ENCODE data around the gene RPS16.
A peak's percentile ranks its signal among the peaks of the same experiment; 100 is the strongest.

Gene RPS16

GRCh38 chr19:39422020-39422419 is 13.7 kb downstream of the RPS16 start:
- no peak for DNase-seq (ENCODE audit: low read depth)

DNA sequence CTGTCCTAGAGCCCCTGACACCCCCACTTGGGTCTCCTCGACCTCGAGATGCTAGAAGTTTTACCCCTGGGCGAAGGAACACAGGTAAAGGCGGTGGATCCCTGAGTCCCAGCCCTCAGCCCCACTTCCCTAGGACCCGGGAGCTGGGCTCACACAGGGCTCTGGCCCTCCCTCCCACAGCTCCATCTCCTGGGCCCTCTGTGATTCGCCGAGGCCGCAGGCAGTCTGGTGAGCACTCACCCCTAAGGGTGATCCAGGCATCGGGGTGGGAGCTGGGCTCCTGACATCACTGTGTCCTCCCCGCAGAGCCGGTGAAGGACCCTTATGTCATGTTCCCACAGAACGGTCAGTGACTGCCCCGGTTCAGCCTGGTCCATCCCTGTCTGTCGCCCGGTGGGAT is 15.0 kb downstream of the RPS16 start:
- no peak for DNase-seq (ENCODE audit: low read depth)

DNA sequence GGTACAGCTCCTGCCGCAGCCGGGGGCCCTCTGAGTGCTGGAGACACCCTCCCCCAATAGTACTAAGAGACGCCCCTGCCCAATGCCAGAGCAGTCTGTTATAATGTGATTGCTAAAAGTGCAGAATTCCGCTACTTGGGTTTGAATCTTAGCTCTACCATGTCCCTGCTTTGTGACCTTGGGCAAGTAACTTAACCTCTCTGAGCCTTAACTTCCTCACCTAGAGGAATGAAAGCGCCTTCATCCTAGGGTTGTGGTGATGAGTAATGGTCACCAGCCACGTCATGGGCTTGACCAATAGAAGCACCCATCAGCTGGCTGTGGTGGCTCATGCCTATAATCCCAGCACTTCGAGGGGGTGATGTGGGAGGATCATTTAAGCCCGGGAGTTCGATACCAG is 16.7 kb downstream of the RPS16 start:
- no peak for DNase-seq (ENCODE audit: low read depth)

DNA sequence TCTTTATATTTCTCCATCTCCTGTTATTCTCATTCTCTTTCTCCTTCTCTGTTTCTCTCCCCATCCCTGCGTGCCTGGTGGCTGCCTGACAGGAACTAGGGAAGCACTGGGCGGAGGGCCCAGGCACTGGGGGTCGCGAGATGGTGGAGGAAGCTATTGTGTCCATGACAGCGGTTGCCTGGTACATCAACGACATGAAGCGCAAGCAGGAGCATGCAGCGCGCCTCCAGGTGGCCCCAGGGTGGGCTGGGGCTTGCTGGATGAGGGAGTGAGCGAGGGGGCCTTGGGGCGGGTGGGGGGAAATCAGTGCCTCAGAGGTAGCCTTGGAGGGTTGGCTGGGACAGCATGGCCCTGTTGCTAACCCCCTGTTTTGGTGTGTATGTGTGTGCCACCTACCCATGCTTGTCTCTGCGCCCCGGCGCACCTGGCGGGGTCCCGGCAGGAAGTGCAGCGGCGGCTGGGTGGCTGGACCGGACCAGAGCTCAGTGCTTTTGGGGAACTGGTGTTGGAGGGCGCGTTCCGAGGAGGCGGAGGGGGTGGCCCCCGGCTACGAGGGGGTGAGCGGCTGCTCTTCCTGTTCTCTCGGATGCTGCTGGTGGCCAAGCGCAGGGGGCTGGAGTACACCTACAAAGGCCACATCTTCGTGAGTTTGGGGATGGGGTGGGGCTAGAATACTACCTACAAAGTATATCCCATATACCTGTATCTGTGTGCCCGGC is 18.1 kb downstream of the RPS16 start:
- DNase-seq (ENCODE audit: low read depth) = no peak

GRCh38 chr19:39416152-39417120 is 19.3 kb downstream of the RPS16 start:
- DNase-seq (ENCODE audit: low read depth) = no peak

DNA sequence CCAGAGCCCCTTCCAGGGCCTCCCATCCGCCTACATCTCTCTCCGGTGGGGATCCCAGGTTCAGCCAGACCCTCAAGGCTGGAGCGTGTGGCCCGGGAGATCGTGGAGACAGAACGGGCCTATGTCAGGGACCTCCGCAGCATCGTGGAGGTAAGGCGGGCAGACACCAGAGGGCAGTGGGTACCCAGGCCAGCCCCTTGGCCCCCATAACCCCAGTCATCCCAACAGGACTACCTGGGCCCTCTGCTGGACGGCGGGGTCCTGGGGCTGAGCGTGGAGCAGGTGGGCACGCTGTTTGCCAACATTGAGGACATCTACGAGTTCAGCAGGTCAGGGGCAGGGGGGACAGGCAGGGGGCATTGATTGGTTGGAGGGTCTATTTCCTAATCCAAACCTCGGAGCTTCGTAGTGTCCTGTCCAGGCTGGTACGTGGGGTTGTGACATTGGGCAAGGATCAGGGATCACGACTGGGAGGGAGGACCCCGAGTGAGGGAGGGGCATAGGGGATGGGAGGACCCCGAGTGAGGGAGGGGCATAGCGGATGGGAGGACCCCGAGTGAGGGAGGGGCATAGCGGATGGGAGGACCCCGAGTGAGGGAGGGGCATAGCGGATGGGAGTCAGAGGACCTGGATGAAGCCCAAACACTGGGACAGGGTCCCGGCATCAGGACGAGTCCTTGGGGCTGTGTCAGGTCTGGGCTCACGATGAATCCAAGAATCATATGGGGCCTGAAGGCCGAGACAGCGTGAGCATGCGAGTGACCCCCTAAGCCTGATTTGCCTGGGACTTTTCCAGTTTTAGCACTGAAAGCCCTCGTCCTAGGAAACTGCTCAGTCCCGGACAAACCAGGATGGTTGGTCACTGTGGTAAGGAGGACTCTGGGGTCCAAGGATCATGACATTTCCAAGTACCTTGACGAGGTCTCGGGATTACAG is 20.4 kb downstream of the RPS16 start:
- DNase-seq (ENCODE audit: low read depth) = no peak

DNA sequence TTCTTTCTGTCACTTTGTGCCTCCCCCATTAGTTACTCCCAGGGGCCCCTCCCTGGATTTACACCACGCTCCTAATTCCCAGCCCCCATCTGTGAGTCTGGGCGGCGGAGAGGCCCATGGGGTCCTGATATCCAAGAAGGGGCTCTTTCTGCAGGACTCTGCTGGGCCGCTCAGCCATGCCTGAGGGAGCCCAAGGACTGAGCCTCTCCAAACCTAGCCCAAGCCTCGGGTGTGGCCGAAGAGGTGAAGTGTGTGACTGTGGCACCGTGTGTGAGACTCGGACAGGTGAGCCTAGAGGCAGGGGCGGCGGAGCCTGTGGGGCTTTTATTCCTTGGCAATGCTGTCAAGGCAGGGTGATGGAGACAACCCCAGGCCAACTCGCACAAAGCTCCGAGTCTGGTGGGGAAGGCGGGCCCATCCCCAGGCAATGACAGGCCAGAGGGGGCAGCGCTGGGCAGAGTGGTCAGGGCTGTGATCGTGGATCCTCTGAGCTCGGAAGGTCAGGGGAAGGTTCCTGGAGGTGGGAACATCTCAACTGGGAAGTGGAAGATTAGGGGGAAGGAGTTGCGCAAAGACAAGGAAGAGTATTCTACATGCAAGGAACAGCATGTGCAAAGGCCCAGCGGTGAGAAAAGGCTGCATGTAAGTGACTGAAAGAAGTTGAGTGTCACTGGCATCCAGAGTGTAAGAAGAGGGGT is 21.7 kb downstream of the RPS16 start:
- no peak for DNase-seq (ENCODE audit: low read depth)

- DNase-seq (ENCODE audit: low read depth) = no peak
Measured at GRCh38 chr19:39413272-39413910, 22.4 kb downstream of the RPS16 start.

- DNase-seq (ENCODE audit: low read depth) = no peak
Measured at GRCh38 chr19:39412867-39413271, 22.9 kb downstream of the RPS16 start.

DNA sequence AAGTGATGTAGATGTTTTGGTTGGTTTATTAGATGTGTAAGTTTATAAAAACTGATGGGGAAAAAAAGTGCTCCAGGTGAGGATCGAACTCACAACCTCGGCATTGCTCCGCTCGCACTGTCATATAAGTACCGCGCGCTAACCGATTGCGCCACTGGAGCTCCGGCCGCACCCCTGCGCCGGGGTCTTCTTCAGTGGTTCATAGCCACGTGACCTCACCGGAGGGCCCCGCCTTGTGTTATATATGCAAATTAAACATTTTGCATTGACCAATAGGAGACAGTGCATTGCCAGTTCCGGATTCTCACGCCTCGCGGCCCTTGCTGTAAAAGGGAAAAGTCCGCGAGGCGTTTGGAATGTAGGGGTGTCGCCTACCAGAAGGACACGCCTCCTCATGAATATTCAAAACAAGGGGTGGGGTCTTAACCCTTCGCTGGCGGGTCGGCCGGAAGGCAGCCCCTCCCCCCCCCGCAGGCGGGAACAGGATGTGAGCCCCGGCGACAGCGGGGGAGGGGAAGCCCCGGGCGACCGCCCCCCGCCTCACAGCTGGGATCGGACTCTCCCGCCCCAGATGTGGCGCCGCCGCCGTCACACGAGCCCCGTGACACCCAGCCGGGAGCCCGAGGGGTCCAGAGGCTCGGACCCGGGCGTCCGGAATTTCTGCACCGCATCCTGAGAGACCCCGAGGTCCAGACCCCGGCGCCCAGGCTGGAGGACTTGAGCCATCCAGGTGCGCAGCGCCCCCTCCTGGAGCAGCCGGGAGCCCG is 23.5 kb downstream of the RPS16 start, which contains the start of gene PLEKHG2:
Gene PLEKHG2, plus strand, starts transcription at position 570 of the 767 bp plus-strand sequence. CDS start 1,418 bp downstream, outside the sequence.
- DNase-seq (ENCODE audit: low read depth) = peak; percentile 93

DNA sequence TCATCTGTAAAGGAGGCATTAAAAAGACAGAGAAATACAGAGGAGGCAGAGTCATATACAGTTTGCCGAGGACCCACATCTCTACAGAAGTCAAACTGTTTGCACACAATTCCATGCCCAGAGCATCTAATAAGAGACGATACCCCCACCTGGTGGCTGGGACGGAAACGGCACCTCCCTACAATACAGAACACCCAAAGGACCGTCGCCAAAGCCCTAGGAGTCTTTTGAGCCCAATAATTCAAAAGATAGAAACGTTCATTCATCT is 24.0 kb downstream of the RPS16 start:
- peak; percentile 89 for DNase-seq (ENCODE audit: low read depth)

DNA sequence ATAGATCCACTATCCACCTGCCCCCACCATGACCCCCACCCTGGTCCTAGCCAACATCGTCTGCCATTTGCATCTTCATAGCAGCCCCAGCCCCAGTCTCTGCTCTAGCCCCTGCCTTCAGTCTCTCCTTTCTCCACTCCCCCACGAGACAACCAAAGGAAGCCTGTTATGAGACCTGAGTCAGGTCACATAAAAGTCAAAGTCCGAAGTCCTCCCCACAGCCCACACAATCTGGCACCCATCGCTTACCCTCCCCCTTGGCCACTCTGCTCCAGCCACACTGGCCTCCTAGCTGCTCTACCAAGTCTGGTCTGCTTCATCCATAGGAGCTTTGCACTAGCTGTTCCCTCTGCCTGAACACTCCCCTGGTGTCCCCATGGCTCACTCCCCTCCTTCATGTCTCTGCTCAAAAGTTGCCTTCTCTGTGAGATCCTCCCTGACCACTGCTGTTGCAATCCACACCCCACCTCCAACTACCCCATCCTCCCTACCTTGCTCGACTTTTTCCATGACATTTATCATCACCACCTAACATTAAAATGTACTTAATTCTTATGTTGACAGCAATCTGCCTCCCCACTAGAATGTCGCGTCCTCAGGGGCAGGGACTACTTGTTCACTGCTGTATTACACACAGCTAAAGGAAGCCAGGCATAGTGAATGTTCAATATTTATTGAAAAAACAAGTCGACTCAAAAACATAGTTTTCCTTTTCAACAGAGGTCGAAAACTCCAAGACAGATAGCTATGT is 24.5 kb downstream of the RPS16 start:
- DNase-seq (ENCODE audit: low read depth) = no peak

DNA sequence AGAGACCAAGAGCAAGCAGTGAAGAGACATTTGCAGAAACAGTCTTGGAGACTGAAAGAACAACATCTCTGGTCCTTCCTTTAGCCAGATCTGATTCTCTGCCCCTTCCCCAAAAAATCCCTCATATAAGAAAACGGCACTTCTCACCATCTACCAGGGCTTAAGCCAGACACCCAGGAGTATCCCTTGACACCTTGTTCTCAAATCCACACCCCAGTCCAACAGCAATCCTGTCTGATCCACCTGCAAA is 25.0 kb downstream of the RPS16 start:
- DNase-seq (ENCODE audit: low read depth) = no peak

DNA sequence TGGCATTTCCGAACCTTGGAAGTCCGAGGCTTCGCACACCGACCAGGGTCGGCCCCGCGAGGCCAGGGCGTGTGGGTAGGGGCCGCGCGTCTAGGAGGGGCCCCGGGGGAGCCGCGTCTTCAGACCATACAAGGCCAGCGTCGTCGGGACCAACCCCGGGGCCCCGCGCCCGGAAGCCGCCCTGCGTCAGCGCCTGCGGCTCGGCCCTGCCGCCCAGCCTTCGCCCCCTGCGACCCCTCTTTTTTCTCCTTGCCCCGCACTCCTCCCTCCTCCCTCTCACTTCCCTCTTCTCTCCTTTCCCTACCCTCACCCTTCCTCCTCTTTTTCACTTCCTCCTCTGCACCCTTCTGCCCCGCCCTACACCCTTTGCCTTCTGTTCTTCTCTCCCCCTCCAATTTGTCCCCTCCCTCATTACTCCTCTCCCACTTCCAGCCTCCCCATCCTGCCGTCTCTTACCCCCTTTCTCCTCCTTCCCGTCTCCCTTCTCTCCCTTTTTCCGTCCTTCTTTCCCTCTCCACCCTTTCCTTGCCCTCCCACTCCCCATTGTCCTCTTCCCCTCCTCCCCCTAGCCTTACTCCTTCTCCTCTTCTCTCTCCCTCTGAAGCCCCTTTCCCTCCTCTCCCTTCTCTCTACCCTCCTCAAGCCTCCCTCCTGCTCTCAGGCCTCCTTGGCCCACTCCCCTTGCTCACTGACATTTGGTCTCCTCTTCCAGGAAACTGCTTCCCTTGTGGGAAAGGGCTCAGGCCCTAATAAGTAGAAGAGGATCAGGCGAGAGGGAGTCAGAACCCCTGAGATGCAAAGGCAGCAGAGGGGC is 25.5 kb downstream of the RPS16 start:
- peak; percentile 68 for DNase-seq (ENCODE audit: low read depth)

GRCh38 chr19:39409208-39410016 is 26.3 kb downstream of the RPS16 start:
- peak; percentile 86 for DNase-seq (ENCODE audit: low read depth)

- DNase-seq (ENCODE audit: low read depth) = no peak
Measured at GRCh38 chr19:39408392-39409207, 27.1 kb downstream of the RPS16 start.

All from T follicular helper cell (primary cell).